HEK293T (cell line): Measurements from ENCODE around the gene PKNOX2.

Source experiments
- CTCF ChIA-PET: fragments of 350-600 bp; formaldehyde crosslinking; extraction: SDS; loops from one replicate; lab custom pipeline; 2021; ENCODE audit warnings: antibody characterized with exemption, inconsistent platforms; lab: Yijun Ruan, JAX
- POLR2A ChIA-PET: fragments of 350-600 bp; formaldehyde crosslinking; extraction: SDS; loops from one replicate; lab custom pipeline; 2020; ENCODE audit warnings: antibody characterized with exemption, inconsistent platforms; lab: Yijun Ruan, JAX
- DNase-seq: peaks from one replicate; pipeline ENCODE4 v3.0.0; 2012; ENCODE audit warnings: mixed read lengths; ENCODE audit errors: extremely low spot score
- ARNT ChIP-seq: fragments of 450-650 bp; IDR thresholded peaks from 2 replicates; pipeline ENCODE4 v1.6.1; 2017; ENCODE audit warnings: mild to moderate bottlenecking
- BHLHE40 ChIP-seq: fragments of 450-650 bp; IDR thresholded peaks from 2 replicates; pipeline ENCODE4 v1.6.1; 2016; ENCODE audit warnings: mild to moderate bottlenecking, moderate library complexity, borderline replicate concordance
- CTBP1 ChIP-seq: fragments of 450-650 bp; IDR thresholded peaks from 2 replicates; pipeline ENCODE4 v1.6.1; 2016; ENCODE audit warnings: borderline replicate concordance
- ELF4 ChIP-seq: fragments of 450-650 bp; IDR thresholded peaks from 2 replicates; pipeline ENCODE4 v1.6.1; 2017; ENCODE audit warnings: antibody characterized with exemption
- FOXA1 ChIP-seq: fragments of 450-650 bp; IDR thresholded peaks from 2 replicates; pipeline ENCODE4 v1.6.1; 2016; ENCODE audit warnings: mild to moderate bottlenecking
- FOXK2 ChIP-seq: fragments of 450-650 bp; IDR thresholded peaks from 2 replicates; pipeline ENCODE4 v1.6.1; 2016; ENCODE audit warnings: mild to moderate bottlenecking
- FOXM1 ChIP-seq: fragments of 450-650 bp; IDR thresholded peaks from 2 replicates; pipeline ENCODE4 v1.6.1; 2017; ENCODE audit warnings: mild to moderate bottlenecking, borderline replicate concordance
- HDGF ChIP-seq: fragments of 450-650 bp; IDR thresholded peaks from 2 replicates; pipeline ENCODE4 v1.6.1; 2017; ENCODE audit warnings: antibody characterized with exemption, borderline replicate concordance
- L3MBTL2 ChIP-seq: fragments of 450-650 bp; conservative IDR thresholded peaks from 2 replicates; pipeline ENCODE4 v1.6.1; 2016; ENCODE audit warnings: mild to moderate bottlenecking
- LEF1 ChIP-seq: fragments of 450-650 bp; IDR thresholded peaks from 2 replicates; pipeline ENCODE4 v1.6.1; 2017; ENCODE audit warnings: mild to moderate bottlenecking, borderline replicate concordance
- NFRKB ChIP-seq: fragments of 450-650 bp; IDR thresholded peaks from 2 replicates; pipeline ENCODE4 v1.6.1; 2016; ENCODE audit warnings: mild to moderate bottlenecking, moderate library complexity
- SP1 ChIP-seq: fragments of 450-650 bp; IDR thresholded peaks from 2 replicates; pipeline ENCODE4 v1.6.1; 2017
- SUZ12 ChIP-seq: fragments of 450-650 bp; IDR thresholded peaks from 2 replicates; pipeline ENCODE4 v1.6.1; 2016; ENCODE audit warnings: mild to moderate bottlenecking
- TARDBP ChIP-seq: fragments of 450-650 bp; IDR thresholded peaks from 2 replicates; pipeline ENCODE4 v1.6.1; 2016
- ZNF384 ChIP-seq: fragments of 450-650 bp; IDR thresholded peaks from 2 replicates; pipeline ENCODE4 v1.6.1; 2016
- TF ChIP-seq, protein P1 (sequence below): fragments of 450-650 bp; IDR thresholded peaks from 2 replicates; pipeline ENCODE4 v1.6.1; 2016

Gene PKNOX2

DNA sequence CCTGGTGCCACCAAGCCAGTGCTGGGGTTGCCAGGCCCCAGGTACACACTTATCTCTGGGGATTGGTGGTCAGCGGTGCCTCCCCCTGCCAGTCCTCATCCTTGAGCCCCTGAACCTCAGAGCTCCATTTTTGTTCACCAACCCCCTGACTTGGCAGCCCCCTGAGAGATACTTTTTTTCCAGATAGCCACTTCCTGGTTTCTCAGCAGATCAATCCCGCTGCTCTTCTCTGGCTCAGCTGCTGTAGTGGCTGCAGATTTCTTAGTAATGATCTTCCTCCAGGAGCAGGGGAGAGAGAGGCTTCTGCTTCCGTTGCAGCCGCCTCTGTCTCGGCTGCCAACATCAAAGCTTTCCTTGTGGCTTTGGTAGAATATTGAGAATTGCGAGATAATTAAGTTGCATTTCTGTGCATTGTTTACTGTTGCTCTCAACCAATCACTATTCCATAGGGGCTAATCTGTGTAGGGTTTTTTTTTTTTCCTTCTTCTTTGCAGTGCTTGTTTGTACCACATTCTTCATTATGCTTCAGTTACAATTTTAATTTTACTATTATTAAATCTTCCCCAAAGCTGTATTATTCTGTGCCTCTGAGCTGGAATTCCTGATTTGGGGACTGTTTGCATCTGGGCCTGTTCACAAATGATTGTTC, 92.1 kb downstream of the PKNOX2 start:
- TF ChIP-seq SP1 (no peak), CTBP1 (no peak), FOXA1 (no peak), ZNF384 (no peak), FOXK2 (no peak), HDGF (no peak), L3MBTL2 (no peak), NFRKB (no peak), TARDBP (no peak)
- TF ChIP-seq, protein P1, sequence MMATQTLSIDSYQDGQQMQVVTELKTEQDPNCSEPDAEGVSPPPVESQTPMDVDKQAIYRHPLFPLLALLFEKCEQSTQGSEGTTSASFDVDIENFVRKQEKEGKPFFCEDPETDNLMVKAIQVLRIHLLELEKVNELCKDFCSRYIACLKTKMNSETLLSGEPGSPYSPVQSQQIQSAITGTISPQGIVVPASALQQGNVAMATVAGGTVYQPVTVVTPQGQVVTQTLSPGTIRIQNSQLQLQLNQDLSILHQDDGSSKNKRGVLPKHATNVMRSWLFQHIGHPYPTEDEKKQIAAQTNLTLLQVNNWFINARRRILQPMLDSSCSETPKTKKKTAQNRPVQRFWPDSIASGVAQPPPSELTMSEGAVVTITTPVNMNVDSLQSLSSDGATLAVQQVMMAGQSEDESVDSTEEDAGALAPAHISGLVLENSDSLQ = no peak
- POLR2A ChIA-PET = no interaction called here
- CTCF ChIA-PET = no interaction called here
- no peak for DNase-seq

GRCh38 chr11:125257190-125257579, 92.6 kb downstream of the PKNOX2 start:
- TF ChIP-seq BHLHE40 (no peak), HDGF (no peak), L3MBTL2 (no peak), FOXK2 (no peak), TARDBP (no peak), ARNT (no peak), ELF4 (no peak), FOXM1 (no peak), SUZ12 (no peak), SP1 (no peak), FOXA1 (no peak), ZNF384 (no peak), LEF1 (no peak), NFRKB (no peak), CTBP1 (no peak)
- TF ChIP-seq, protein P1 = no peak
- POLR2A ChIA-PET = no interaction called here
- CTCF ChIA-PET = interaction anchor here (0.7 kb wide), 1 partner anchor 1672 kb away, joined by 3 read pairs; no protein-coding TSS in a partner anchor
- peak; percentile 41 for DNase-seq

DNA sequence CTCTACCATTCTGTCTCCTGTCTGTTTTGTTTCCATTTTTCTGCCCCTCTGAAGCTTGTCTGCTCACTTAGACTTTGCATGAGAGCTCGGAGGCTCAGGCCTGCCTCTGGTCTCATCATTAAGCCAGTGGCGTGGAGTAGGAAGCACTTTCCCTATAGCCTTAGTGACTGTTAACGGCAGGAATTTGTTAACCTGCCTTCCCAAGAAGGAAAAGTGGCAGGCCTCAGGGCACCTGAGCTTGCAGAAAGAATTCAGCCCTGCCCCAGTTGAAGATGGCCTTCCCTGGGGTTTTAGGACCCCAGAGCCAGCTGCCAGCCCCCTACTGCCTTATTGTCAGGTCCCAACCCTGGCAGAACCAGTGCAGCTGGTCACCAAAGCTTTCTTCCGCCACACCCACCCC, 93.2 kb downstream of the PKNOX2 start:
- DNase-seq = no peak
- TF ChIP-seq SUZ12 (no peak), BHLHE40 (no peak), L3MBTL2 (no peak), HDGF (no peak), SP1 (no peak), FOXK2 (no peak), NFRKB (no peak), ELF4 (no peak), CTBP1 (no peak), FOXA1 (no peak), ZNF384 (no peak), FOXM1 (no peak), LEF1 (no peak), ARNT (no peak), TARDBP (no peak)
- TF ChIP-seq, protein P1 = no peak
- ChIA-PET POLR2A (no interaction called here), CTCF (interaction anchor here (0.7 to 1.3 kb wide), 2 partner anchors 30 to 1673 kb away, joined by 3 read pairs; no protein-coding TSS in a partner anchor)

DNA sequence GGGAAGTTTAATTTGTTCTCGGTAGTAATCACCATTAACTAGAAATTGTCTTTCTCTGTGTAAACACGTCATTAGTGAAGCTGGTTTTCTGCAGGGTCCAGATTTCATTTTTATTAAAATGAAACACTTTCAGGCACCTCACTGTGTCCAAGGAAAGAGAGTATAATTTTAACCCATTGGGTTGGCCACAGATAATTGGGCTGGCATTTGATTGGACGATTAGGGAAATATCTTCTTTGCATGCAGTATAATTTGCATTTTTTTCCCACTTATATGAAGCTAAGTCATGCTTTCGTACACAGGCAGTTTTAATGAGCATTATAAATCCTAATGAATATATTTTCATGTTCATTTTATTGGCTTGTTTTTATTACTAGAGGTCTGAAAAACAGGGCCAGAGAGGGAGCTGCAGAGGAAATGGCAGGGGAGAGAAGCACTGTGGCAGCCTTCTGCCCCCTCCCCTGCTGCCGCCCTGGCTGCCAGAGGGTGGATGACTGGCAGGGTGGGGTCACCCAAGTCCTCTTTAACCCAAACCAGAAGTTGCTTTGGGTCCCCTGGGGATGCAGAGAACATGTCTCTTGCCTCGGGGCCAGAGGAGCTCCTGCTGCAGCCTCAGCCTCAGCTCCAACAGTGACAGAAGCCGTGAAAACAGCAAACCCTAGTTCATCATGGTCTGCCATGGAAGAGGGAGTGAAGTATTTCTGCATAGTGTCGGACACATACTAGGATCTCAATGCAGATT, 93.9 kb downstream of the PKNOX2 start:
- TF ChIP-seq ZNF384 (no peak), FOXA1 (no peak), SP1 (no peak), ELF4 (no peak), TARDBP (no peak), LEF1 (no peak)
- TF ChIP-seq, protein P1 = no peak
- POLR2A ChIA-PET = no interaction called here
- no peak for DNase-seq
- CTCF ChIA-PET = interaction anchor here (1.3 kb wide), 1 partner anchor 30 kb away, joined by 3 read pairs; no protein-coding TSS in a partner anchor

- POLR2A ChIA-PET = no interaction called here
- DNase-seq = no peak
- CTCF ChIA-PET = no interaction called here
Observed at GRCh38 chr11:125261588-125261987, 97.0 kb downstream of the PKNOX2 start.

More at GRCh38 chr11:125261588-125261987, 97.0 kb downstream of the PKNOX2 start:
- TF ChIP-seq BHLHE40 (no peak), ELF4 (no peak), FOXM1 (no peak), SP1 (no peak), FOXK2 (no peak), SUZ12 (no peak)
- TF ChIP-seq, protein P1 = no peak
